ENCODE results near the gene AGBL3. TPM values are rescaled to one million over a fixed set of nuclear protein-coding genes. Genes with fewer than 3 reads are reported as not detected.

Gene AGBL3
- total and polyA plus RNA-seq, 2 experiments from 2014 or later, result 3.2 to 5.6 TPM

DNA sequence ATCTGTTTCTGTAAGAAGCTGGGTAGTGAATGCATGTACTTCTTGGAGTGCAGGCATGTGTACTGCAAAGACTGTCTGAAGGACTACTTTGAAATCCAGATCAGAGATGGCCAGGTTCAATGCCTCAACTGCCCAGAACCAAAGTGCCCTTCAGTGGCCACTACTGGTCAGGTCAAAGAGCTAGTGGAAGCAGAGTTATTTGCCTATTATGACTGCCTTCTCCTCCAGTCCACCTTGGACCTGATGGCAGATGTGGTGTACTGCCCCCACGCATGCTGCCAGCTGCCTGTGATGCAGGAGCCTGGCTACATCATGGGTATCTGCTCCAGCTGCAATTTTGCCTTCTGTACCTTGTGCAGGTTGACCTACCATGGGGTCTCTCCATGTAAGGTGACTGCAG lies 142.6 kb downstream of the AGBL3 start (continued):
- TF ChIP-seq EZH2 (IDR thresholded peaks at IDR 0.05; ENCODE audit: low read depth, unreplicated experiment), result no peak
- TF ChIP-seq EZH2phosphoT487 (IDR thresholded peaks at IDR 0.05; ENCODE audit: unreplicated experiment), result no peak

- Histone ChIP-seq H3K4me3 (no peak overlapping the region), H4K20me1 (replicated peaks; ENCODE audit: insufficient read depth) (no peaks in the 10 kb centered on the region), H3K4me1 (ENCODE audit: insufficient read depth) (no peaks in the 10 kb centered on the region), H3F3A (replicated peaks; ENCODE audit: low read depth) (no peaks in the 10 kb centered on the region), H3K27ac (ENCODE audit: low read depth) (no peak overlapping the region), H3K9me2 (ENCODE audit: insufficient read depth) (no peaks in the 10 kb centered on the region), H2AFZ (no peak overlapping the region), H3K79me2 (replicated peaks; ENCODE audit: insufficient read depth) (no peaks in the 10 kb centered on the region), H3K27me3 (ENCODE audit: insufficient read depth) (no peaks in the 10 kb centered on the region), H3K36me3 (ENCODE audit: insufficient read depth) (no peaks in the 10 kb centered on the region), H3K4me2 (no peak overlapping the region)
- Mint-ChIP-seq H3K27ac (no peak overlapping the region), H3K36me3 (ENCODE audit: low read depth) (no peaks in the 10 kb centered on the region), H3K4me3 (no peak overlapping the region), H3K4me1 (no peaks in the 10 kb centered on the region), H3K9me3 (no peaks in the 10 kb centered on the region; the same call in 2 of the 3 replicates), H3K27me3 (ENCODE audit: insufficient read depth, low read depth, poor library complexity) (no peaks in the 10 kb centered on the region)
- ATAC-seq (no peak), DNase-seq (ENCODE audit: low spot score) (peak; percentile 22)
- TF ChIP-seq ZNF114 (CRISPR knock-in tag; IDR thresholded peaks at IDR 0.05) (no peak), EZH2 (IDR thresholded peaks at IDR 0.05; ENCODE audit: low read depth, unreplicated experiment) (no peak), CTCF (conservative IDR thresholded peaks at IDR 0.05; ENCODE audit: low read depth in 2 of 2) (0 out of 4 replicates have a peak, but pooled peaks of 1 of the 2 experiments have one; percentile 12), ZNF331 (CRISPR knock-in tag; IDR thresholded peaks at IDR 0.05; ENCODE audit: low read depth) (no peak), POLR2AphosphoS5 (IDR thresholded peaks at IDR 0.05; ENCODE audit: low read depth) (no peak)
Measured at GRCh38 chr7:135129579-135129978, 143.3 kb downstream of the AGBL3 start.

- Histone ChIP-seq H3K79me2 (replicated peaks; ENCODE audit: insufficient read depth) (no peaks in the 10 kb centered on the region), H4K20me1 (replicated peaks; ENCODE audit: insufficient read depth) (0 out of 2 replicates have a peak, but pooled peaks cover 3% of the 10 kb centered on the region), H3K27me3 (ENCODE audit: insufficient read depth) (no peaks in the 10 kb centered on the region), H3K36me3 (ENCODE audit: insufficient read depth) (no peaks in the 10 kb centered on the region), H3K4me1 (ENCODE audit: insufficient read depth) (no peaks in the 10 kb centered on the region; the same call in 1 of the 2 replicates), H3K4me2 (no peak overlapping the region), H3K27ac (ENCODE audit: low read depth) (no peak overlapping the region), H3K4me3 (no peak overlapping the region), H2AFZ (no peak overlapping the region), H3F3A (replicated peaks; ENCODE audit: low read depth) (no peaks in the 10 kb centered on the region), H3K9me2 (ENCODE audit: insufficient read depth) (no peaks in the 10 kb centered on the region)
- H3K9me3 Mint-ChIP-seq, result no peaks in the 10 kb centered on the region
- no peak for DNase-seq (ENCODE audit: low spot score)
- H3K27me3 Mint-ChIP-seq (ENCODE audit: insufficient read depth, low read depth, poor library complexity), result no peaks in the 10 kb centered on the region
- peaks cover 8% of the 10 kb centered on the region; the same call in 2 of the 3 replicates for H3K4me1 Mint-ChIP-seq
- H3K4me3 Mint-ChIP-seq, result no peak overlapping the region
- no peak overlapping the region for H3K27ac Mint-ChIP-seq
- ATAC-seq, result no peak
- H3K36me3 Mint-ChIP-seq (ENCODE audit: low read depth), result no peaks in the 10 kb centered on the region
- TF ChIP-seq ZNF114 (CRISPR knock-in tag; IDR thresholded peaks at IDR 0.05), result no peak
- no peak for TF ChIP-seq NANOG (IDR thresholded peaks at IDR 0.05; ENCODE audit: borderline replicate concordance)
- no peak for TF ChIP-seq CREB1 (CRISPR knock-in tag; IDR thresholded peaks at IDR 0.05; ENCODE audit: low read depth)
- TF ChIP-seq ZNF331 (CRISPR knock-in tag; IDR thresholded peaks at IDR 0.05; ENCODE audit: low read depth), result no peak
Measured at GRCh38 chr7:135143885-135144668, 157.8 kb downstream of the AGBL3 start.
